ENCODE measurements around the gene CNTLN. TPM values are rescaled to one million over a fixed set of nuclear protein-coding genes. Genes with fewer than 3 reads are reported as not detected.

Gene CNTLN
- total and polyA plus RNA-seq, 2 experiments from 2014 or later: 17.7 to 21.8 TPM

GRCh38 chr9:17191082-17191481 is 56.2 kb downstream of the CNTLN start:
- H3K9me2 ChIP-seq (ENCODE audit: insufficient read depth): no peaks in the 10 kb centered on the region
- no peaks in the 10 kb centered on the region; the same call in 1 of the 2 replicates for H4K20me1 ChIP-seq (replicated peaks; ENCODE audit: insufficient read depth)
- ATAC-seq (no peak), DNase-seq (ENCODE audit: low spot score) (no peak)
- no peak overlapping the region for H3K4me3 Mint-ChIP-seq
- no peak overlapping the region for H3K4me3 ChIP-seq
- H3K27me3 ChIP-seq (ENCODE audit: insufficient read depth): no peaks in the 10 kb centered on the region
- peaks cover 6% of the 10 kb centered on the region for H3K79me2 ChIP-seq (replicated peaks; ENCODE audit: insufficient read depth)
- no peak overlapping the region for H3K27ac Mint-ChIP-seq
- H2AFZ ChIP-seq: no peak overlapping the region
- no peaks in the 10 kb centered on the region; the same call in 2 of the 3 replicates for H3K9me3 Mint-ChIP-seq
- H3F3A ChIP-seq (replicated peaks; ENCODE audit: low read depth): no peaks in the 10 kb centered on the region
- TF ChIP-seq ZNF331 (CRISPR knock-in tag; IDR thresholded peaks at IDR 0.05; ENCODE audit: low read depth) (no peak), CREB1 (CRISPR knock-in tag; IDR thresholded peaks at IDR 0.05; ENCODE audit: low read depth) (no peak), STAT1 (IDR thresholded peaks at IDR 0.05; ENCODE audit: unreplicated experiment) (no peak), NANOG (IDR thresholded peaks at IDR 0.05; ENCODE audit: borderline replicate concordance) (no peak), ZNF114 (CRISPR knock-in tag; IDR thresholded peaks at IDR 0.05) (no peak), EZH2phosphoT487 (IDR thresholded peaks at IDR 0.05; ENCODE audit: unreplicated experiment) (no peak), POLR2AphosphoS5 (IDR thresholded peaks at IDR 0.05; ENCODE audit: low read depth) (no peak)
- TF ChIP-seq, protein P1, sequence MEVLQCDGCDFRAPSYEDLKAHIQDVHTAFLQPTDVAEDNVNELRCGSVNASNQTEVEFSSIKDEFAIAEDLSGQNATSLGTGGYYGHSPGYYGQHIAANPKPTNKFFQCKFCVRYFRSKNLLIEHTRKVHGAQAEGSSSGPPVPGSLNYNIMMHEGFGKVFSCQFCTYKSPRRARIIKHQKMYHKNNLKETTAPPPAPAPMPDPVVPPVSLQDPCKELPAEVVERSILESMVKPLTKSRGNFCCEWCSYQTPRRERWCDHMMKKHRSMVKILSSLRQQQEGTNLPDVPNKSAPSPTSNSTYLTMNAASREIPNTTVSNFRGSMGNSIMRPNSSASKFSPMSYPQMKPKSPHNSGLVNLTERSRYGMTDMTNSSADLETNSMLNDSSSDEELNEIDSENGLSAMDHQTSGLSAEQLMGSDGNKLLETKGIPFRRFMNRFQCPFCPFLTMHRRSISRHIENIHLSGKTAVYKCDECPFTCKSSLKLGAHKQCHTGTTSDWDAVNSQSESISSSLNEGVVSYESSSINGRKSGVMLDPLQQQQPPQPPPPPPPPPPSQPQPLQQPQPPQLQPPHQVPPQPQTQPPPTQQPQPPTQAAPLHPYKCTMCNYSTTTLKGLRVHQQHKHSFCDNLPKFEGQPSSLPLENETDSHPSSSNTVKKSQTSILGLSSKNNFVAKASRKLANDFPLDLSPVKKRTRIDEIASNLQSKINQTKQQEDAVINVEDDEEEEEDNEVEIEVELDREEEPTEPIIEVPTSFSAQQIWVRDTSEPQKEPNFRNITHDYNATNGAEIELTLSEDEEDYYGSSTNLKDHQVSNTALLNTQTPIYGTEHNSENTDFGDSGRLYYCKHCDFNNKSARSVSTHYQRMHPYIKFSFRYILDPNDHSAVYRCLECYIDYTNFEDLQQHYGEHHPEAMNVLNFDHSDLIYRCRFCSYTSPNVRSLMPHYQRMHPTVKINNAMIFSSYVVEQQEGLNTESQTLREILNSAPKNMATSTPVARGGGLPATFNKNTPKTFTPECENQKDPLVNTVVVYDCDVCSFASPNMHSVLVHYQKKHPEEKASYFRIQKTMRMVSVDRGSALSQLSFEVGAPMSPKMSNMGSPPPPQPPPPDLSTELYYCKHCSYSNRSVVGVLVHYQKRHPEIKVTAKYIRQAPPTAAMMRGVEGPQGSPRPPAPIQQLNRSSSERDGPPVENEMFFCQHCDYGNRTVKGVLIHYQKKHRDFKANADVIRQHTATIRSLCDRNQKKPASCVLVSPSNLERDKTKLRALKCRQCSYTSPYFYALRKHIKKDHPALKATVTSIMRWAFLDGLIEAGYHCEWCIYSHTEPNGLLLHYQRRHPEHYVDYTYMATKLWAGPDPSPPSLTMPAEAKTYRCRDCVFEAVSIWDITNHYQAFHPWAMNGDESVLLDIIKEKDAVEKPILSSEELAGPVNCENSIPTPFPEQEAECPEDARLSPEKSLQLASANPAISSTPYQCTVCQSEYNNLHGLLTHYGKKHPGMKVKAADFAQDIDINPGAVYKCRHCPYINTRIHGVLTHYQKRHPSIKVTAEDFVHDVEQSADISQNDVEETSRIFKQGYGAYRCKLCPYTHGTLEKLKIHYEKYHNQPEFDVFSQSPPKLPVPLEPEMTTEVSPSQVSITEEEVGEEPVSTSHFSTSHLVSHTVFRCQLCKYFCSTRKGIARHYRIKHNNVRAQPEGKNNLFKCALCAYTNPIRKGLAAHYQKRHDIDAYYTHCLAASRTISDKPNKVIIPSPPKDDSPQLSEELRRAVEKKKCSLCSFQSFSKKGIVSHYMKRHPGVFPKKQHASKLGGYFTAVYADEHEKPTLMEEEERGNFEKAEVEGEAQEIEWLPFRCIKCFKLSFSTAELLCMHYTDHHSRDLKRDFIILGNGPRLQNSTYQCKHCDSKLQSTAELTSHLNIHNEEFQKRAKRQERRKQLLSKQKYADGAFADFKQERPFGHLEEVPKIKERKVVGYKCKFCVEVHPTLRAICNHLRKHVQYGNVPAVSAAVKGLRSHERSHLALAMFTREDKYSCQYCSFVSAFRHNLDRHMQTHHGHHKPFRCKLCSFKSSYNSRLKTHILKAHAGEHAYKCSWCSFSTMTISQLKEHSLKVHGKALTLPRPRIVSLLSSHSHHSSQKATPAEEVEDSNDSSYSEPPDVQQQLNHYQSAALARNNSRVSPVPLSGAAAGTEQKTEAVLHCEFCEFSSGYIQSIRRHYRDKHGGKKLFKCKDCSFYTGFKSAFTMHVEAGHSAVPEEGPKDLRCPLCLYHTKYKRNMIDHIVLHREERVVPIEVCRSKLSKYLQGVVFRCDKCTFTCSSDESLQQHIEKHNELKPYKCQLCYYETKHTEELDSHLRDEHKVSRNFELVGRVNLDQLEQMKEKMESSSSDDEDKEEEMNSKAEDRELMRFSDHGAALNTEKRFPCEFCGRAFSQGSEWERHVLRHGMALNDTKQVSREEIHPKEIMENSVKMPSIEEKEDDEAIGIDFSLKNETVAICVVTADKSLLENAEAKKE (CRISPR knock-in tag; IDR thresholded peaks at IDR 0.05): no peak
- TF ChIP-seq, protein P2, sequence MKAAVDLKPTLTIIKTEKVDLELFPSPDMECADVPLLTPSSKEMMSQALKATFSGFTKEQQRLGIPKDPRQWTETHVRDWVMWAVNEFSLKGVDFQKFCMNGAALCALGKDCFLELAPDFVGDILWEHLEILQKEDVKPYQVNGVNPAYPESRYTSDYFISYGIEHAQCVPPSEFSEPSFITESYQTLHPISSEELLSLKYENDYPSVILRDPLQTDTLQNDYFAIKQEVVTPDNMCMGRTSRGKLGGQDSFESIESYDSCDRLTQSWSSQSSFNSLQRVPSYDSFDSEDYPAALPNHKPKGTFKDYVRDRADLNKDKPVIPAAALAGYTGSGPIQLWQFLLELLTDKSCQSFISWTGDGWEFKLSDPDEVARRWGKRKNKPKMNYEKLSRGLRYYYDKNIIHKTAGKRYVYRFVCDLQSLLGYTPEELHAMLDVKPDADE (IDR thresholded peaks at IDR 0.05): no peak
- TF ChIP-seq, protein P3, sequence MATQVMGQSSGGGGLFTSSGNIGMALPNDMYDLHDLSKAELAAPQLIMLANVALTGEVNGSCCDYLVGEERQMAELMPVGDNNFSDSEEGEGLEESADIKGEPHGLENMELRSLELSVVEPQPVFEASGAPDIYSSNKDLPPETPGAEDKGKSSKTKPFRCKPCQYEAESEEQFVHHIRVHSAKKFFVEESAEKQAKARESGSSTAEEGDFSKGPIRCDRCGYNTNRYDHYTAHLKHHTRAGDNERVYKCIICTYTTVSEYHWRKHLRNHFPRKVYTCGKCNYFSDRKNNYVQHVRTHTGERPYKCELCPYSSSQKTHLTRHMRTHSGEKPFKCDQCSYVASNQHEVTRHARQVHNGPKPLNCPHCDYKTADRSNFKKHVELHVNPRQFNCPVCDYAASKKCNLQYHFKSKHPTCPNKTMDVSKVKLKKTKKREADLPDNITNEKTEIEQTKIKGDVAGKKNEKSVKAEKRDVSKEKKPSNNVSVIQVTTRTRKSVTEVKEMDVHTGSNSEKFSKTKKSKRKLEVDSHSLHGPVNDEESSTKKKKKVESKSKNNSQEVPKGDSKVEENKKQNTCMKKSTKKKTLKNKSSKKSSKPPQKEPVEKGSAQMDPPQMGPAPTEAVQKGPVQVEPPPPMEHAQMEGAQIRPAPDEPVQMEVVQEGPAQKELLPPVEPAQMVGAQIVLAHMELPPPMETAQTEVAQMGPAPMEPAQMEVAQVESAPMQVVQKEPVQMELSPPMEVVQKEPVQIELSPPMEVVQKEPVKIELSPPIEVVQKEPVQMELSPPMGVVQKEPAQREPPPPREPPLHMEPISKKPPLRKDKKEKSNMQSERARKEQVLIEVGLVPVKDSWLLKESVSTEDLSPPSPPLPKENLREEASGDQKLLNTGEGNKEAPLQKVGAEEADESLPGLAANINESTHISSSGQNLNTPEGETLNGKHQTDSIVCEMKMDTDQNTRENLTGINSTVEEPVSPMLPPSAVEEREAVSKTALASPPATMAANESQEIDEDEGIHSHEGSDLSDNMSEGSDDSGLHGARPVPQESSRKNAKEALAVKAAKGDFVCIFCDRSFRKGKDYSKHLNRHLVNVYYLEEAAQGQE (IDR thresholded peaks at IDR 0.05; ENCODE audit: unreplicated experiment): no peak
- H3K27ac ChIP-seq (ENCODE audit: low read depth): no peak overlapping the region
- no peak overlapping the region for H3K4me2 ChIP-seq
- peaks cover 6% of the 10 kb centered on the region for H3K36me3 Mint-ChIP-seq (ENCODE audit: low read depth)
- H3K27me3 Mint-ChIP-seq (ENCODE audit: insufficient read depth, low read depth, poor library complexity): no peaks in the 10 kb centered on the region
- H3K4me1 ChIP-seq (ENCODE audit: insufficient read depth): no peaks in the 10 kb centered on the region
- no peaks in the 10 kb centered on the region for H3K36me3 ChIP-seq (ENCODE audit: insufficient read depth)
- H3K4me1 Mint-ChIP-seq: no peaks in the 10 kb centered on the region
